Measurements from ENCODE around the gene IL17RD.

IL17RD gene

GRCh38 chr3:57118254-57118653 is 46.9 kb downstream of the IL17RD start:
- TF ChIP-seq, protein P1, sequence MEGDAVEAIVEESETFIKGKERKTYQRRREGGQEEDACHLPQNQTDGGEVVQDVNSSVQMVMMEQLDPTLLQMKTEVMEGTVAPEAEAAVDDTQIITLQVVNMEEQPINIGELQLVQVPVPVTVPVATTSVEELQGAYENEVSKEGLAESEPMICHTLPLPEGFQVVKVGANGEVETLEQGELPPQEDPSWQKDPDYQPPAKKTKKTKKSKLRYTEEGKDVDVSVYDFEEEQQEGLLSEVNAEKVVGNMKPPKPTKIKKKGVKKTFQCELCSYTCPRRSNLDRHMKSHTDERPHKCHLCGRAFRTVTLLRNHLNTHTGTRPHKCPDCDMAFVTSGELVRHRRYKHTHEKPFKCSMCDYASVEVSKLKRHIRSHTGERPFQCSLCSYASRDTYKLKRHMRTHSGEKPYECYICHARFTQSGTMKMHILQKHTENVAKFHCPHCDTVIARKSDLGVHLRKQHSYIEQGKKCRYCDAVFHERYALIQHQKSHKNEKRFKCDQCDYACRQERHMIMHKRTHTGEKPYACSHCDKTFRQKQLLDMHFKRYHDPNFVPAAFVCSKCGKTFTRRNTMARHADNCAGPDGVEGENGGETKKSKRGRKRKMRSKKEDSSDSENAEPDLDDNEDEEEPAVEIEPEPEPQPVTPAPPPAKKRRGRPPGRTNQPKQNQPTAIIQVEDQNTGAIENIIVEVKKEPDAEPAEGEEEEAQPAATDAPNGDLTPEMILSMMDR (IDR thresholded peaks at IDR 0.05; ENCODE audit: low read depth, low read length) = no peak

GRCh38 chr3:57116501-57116900 is 48.7 kb downstream of the IL17RD start:
- TF ChIP-seq, protein P1 (IDR thresholded peaks at IDR 0.05; ENCODE audit: low read depth, low read length) = no peak
- H3K4me3 ChIP-seq (ENCODE audit: low read depth, low read length) = no peak overlapping the region

More at GRCh38 chr3:57118254-57118653, 46.9 kb downstream of the IL17RD start:
- H3K4me3 ChIP-seq (ENCODE audit: low read depth, low read length) = no peak overlapping the region

- TF ChIP-seq, protein P1 (IDR thresholded peaks at IDR 0.05; ENCODE audit: low read depth, low read length) = 0 out of 2 replicates have a peak, but pooled peaks have one; percentile 23
- no peak overlapping the region for H3K4me3 ChIP-seq (ENCODE audit: low read depth, low read length)
Observed at GRCh38 chr3:57112206-57112605, 52.9 kb downstream of the IL17RD start.

- TF ChIP-seq, protein P1 (IDR thresholded peaks at IDR 0.05; ENCODE audit: low read depth, low read length) = no peak
- H3K4me3 ChIP-seq (ENCODE audit: low read depth, low read length) = no peak overlapping the region
Observed at GRCh38 chr3:57110798-57111197, 54.4 kb downstream of the IL17RD start.

- TF ChIP-seq, protein P1 (IDR thresholded peaks at IDR 0.05; ENCODE audit: low read depth, low read length) = no peak
- H3K4me3 ChIP-seq (ENCODE audit: low read depth, low read length) = no peak overlapping the region
Observed at GRCh38 chr3:57110214-57110613, 54.9 kb downstream of the IL17RD start.

- no peak overlapping the region for H3K4me3 ChIP-seq (ENCODE audit: low read depth, low read length)
- TF ChIP-seq, protein P1 (IDR thresholded peaks at IDR 0.05; ENCODE audit: low read depth, low read length) = no peak
Observed at GRCh38 chr3:57109437-57110199, 55.5 kb downstream of the IL17RD start.

- TF ChIP-seq, protein P1 (IDR thresholded peaks at IDR 0.05; ENCODE audit: low read depth, low read length) = no peak
- no peak overlapping the region for H3K4me3 ChIP-seq (ENCODE audit: low read depth, low read length)
Observed at GRCh38 chr3:57108684-57109083, 56.5 kb downstream of the IL17RD start.

Measured in WI38 (cell line).